HCT116 (cell line): ENCODE results near the gene PRKAG3. TPM values are rescaled to one million over a fixed set of nuclear protein-coding genes. Genes with fewer than 3 reads are reported as not detected.

Source experiments
- ATAC-seq: fragments of 200-7000 bp; cut with Tn5 transposase; 2 replicates; pipeline ENCODE4 v1.9.1; 2020; ENCODE audit warnings: mild to moderate bottlenecking, moderate library complexity
- BruUV-seq: library from RNA; stranded (reverse); fragments of 400-500 nt; replicated peaks from 2 replicates; lab custom pipeline; 2021; lab: Mats Ljungman, UMichigan
- CTCF ChIA-PET: fragments of 300-600 bp; sonication (Branson Sonifier 250); formaldehyde crosslinking; loops from one replicate; lab custom pipeline; 2021; ENCODE audit warnings: antibody characterized with exemption; lab: Charles Lee
- POLR2A ChIA-PET: fragments of 300-600, 350-600 bp; sonication (Branson Sonifier 250); formaldehyde crosslinking; loops from one replicate; lab custom pipeline; 2021; ENCODE audit warnings: antibody characterized with exemption; lab: Charles Lee
- RAD21 ChIA-PET, 2 experiments: fragments of 300-600 bp; sonication (Branson Sonifier 250); formaldehyde crosslinking; loops; one replicate each; lab custom pipeline; 2023; ENCODE audit warnings: low total read pairs in 2 of 2; ENCODE audit not compliant: uncharacterized antibody in 2 of 2, unreplicated experiment in 2 of 2, low non-redundant PET in 1 of 2; lab: Charles Lee
- DNase-seq: peaks from one replicate; pipeline ENCODE4 v3.0.0-alpha.2; 2010; ENCODE audit warnings: low read depth, low spot score
- H2AFZ ChIP-seq: fragments of 200-600 bp; shearing (Covaris generic), sonication (generic); 2 replicates; pipeline ENCODE4 v1.6.1; 2017; ENCODE audit warnings: low read depth, mixed run types, mixed read lengths, antibody characterized with exemption, low read length; ENCODE audit not compliant: poor library complexity, severe bottlenecking
- H3K27ac ChIP-seq: 2 replicates; pipeline ENCODE4 v1.5.1; 2012; ENCODE audit warnings: low read depth, low read length
- H3K27me3 ChIP-seq: fragments of 200-600 bp; sonication (generic); 2 replicates; pipeline ENCODE4 v1.6.1; 2016; ENCODE audit warnings: mixed run types, low read length, mixed read lengths; ENCODE audit not compliant: insufficient read depth
- H3K36me3 ChIP-seq, 2 experiments: fragments of 200-500 bp in 1 of 2; fragments of 200-600 bp in 1 of 2; sonication (Bioruptor generic) in 1 of 2; sonication (generic) in 1 of 2; 2 replicates each; pipeline versions ENCODE4 v1.5.1 to v1.6.1; 2014 to 2016; ENCODE audit warnings: low read length in 2 of 2, inconsistent platforms in 1 of 2, mixed read lengths in 1 of 2, mixed run types in 1 of 2; ENCODE audit not compliant: insufficient read depth in 2 of 2, control insufficient read depth in 1 of 2
- H3K4me1 ChIP-seq, 2 experiments: fragments of 200-600 bp in 1 of 2; sonication (generic) in 1 of 2; 2 replicates each; pipeline versions ENCODE4 v1.5.1 to v1.6.1; 2012 to 2017; ENCODE audit warnings: low read length in 2 of 2, inconsistent platforms in 1 of 2, mild to moderate bottlenecking in 1 of 2, mixed read lengths in 1 of 2, mixed run types in 1 of 2, moderate library complexity in 1 of 2; ENCODE audit not compliant: insufficient read depth in 2 of 2, control insufficient read depth in 1 of 2
- H3K4me2 ChIP-seq: fragments of 200-600 bp; sonication (generic); 2 replicates; pipeline ENCODE4 v1.6.1; 2017; ENCODE audit warnings: mixed run types, low read length, mixed read lengths
- H3K4me3 ChIP-seq, 2 experiments: fragments of 200-600 bp in 1 of 2; sonication (generic) in 1 of 2; replicated peaks in 1 of 2; 2 replicates each; pipeline ENCODE4 v1.5.1; 2011 to 2016; ENCODE audit warnings: low read length in 2 of 2, control low read depth in 1 of 2, low read depth in 1 of 2, mild to moderate bottlenecking in 1 of 2, mixed read lengths in 1 of 2, mixed run types in 1 of 2
- H3K79me2 ChIP-seq: fragments of 200-600 bp; sonication (generic); 2 replicates; pipeline ENCODE4 v1.6.1; 2017; ENCODE audit warnings: mild to moderate bottlenecking, mixed run types, low read length, moderate library complexity, mixed read lengths; ENCODE audit not compliant: insufficient read depth
- H3K9ac ChIP-seq: fragments of 200-600 bp; sonication (generic); 2 replicates; pipeline ENCODE4 v1.6.1; 2016; ENCODE audit warnings: low read length, mixed read lengths
- H3K9me2 ChIP-seq: fragments of 200-600 bp; sonication (generic), shearing (Covaris generic); 2 replicates; pipeline ENCODE4 v1.6.1; 2017; ENCODE audit warnings: mixed run types, mild to moderate bottlenecking, moderate library complexity; ENCODE audit not compliant: insufficient read depth
- H3K9me3 ChIP-seq, 2 experiments: fragments of 200-500 bp in 1 of 2; fragments of 200-600 bp in 1 of 2; sonication (Bioruptor generic) in 1 of 2; sonication (generic) in 1 of 2; 2 replicates each; pipeline ENCODE4 v1.6.1; 2014 to 2017; ENCODE audit warnings: low read length in 2 of 2, mixed read lengths in 2 of 2, inconsistent platforms in 1 of 2, low read depth in 1 of 2, mild to moderate bottlenecking in 1 of 2, mixed run types in 1 of 2, moderate library complexity in 1 of 2; ENCODE audit not compliant: control insufficient read depth in 1 of 2, insufficient read depth in 1 of 2
- H4K20me1 ChIP-seq: fragments of 200-600 bp; sonication (generic), shearing (Covaris generic); 2 replicates; pipeline ENCODE4 v1.6.1; 2017; ENCODE audit warnings: mixed run types, mild to moderate bottlenecking, moderate library complexity; ENCODE audit not compliant: insufficient read depth
- CBX3 ChIP-seq: IDR thresholded peaks from 2 replicates; pipeline ENCODE4 v1.6.1; 2012; ENCODE audit warnings: low read depth
- CEBPB ChIP-seq: IDR thresholded peaks from 2 replicates; pipeline ENCODE4 v1.6.1; 2012; ENCODE audit warnings: low read depth
- CTCF ChIP-seq, 3 experiments: fragments of 200-600 bp in 1 of 3; sonication (generic) in 1 of 3; IDR thresholded peaks in 2 of 3; conservative IDR thresholded peaks in 1 of 3; 2 replicates each; pipeline ENCODE4 v1.5.1; 2012 to 2017; ENCODE audit warnings: low read depth in 2 of 3, low read length in 2 of 3, antibody characterized with exemption in 1 of 3, borderline replicate concordance in 1 of 3, control low read depth in 1 of 3, mild to moderate bottlenecking in 1 of 3, mixed read lengths in 1 of 3, mixed run types in 1 of 3, moderate library complexity in 1 of 3; ENCODE audit not compliant: insufficient read depth in 1 of 3
- EGR1 ChIP-seq: IDR thresholded peaks from 2 replicates; pipeline ENCODE4 v1.6.1; 2012; ENCODE audit warnings: low read depth
- EZH2phosphoT487 ChIP-seq: fragments of 200-600 bp; IDR thresholded peaks from 2 replicates; pipeline ENCODE4 v1.6.1; 2018; ENCODE audit warnings: antibody characterized with exemption, borderline replicate concordance
- FOSL1 ChIP-seq: IDR thresholded peaks from 2 replicates; pipeline ENCODE4 v1.6.1; 2012; ENCODE audit warnings: low read depth
- JUND ChIP-seq: IDR thresholded peaks from 2 replicates; pipeline ENCODE4 v1.6.1; 2012
- MAX ChIP-seq: IDR thresholded peaks from 2 replicates; pipeline ENCODE4 v1.6.1; 2012
- POLR2A ChIP-seq: IDR thresholded peaks from 2 replicates; pipeline ENCODE4 v1.7.0; 2011; ENCODE audit warnings: borderline replicate concordance; ENCODE audit not compliant: insufficient read depth, insufficient read length; ENCODE audit errors: extremely low read depth
- POLR2AphosphoS5 ChIP-seq: IDR thresholded peaks from 2 replicates; pipeline ENCODE4 v1.6.1; 2011; ENCODE audit warnings: mild to moderate bottlenecking, low read depth, low read length, moderate library complexity
- REST ChIP-seq: IDR thresholded peaks from 2 replicates; pipeline ENCODE4 v1.6.1; 2012; ENCODE audit warnings: low read depth
- TCF7L2 ChIP-seq: IDR thresholded peaks from 2 replicates; pipeline ENCODE4 v1.7.0; 2011; ENCODE audit warnings: borderline replicate concordance, inconsistent platforms; ENCODE audit not compliant: insufficient read depth, insufficient read length; ENCODE audit errors: extremely low read depth
- ZBTB33 ChIP-seq: IDR thresholded peaks from 2 replicates; pipeline ENCODE4 v1.6.1; 2011; ENCODE audit warnings: mild to moderate bottlenecking, low read length, moderate library complexity; ENCODE audit not compliant: insufficient replicate concordance; ENCODE audit errors: extremely low read depth
- intact Hi-C: fragments of 100-400 bp; cut with micrococcal nuclease; formaldehyde crosslinking; loops from 2 replicates; pipeline ENCODE4 v1.10.0; 2022
- total RNA-seq: library from RNA; stranded (reverse); gene quantifications from one replicate; pipeline ENCODE4 v1.2.1, GENCODE V29; 2021; ENCODE audit not compliant: unreplicated experiment

PRKAG3 gene
- total RNA-seq, 1 experiment from 2014 or later: not detected

- ATAC-seq (no peak), DNase-seq (no peak)
- Histone ChIP-seq H3K9ac (no peak overlapping the region), H3K4me1 (no peaks in the 10 kb centered on the region), H3K9me3 (no peaks in the 10 kb centered on the region), H3K4me2 (no peak overlapping the region), H3K79me2 (no peaks in the 10 kb centered on the region), H4K20me1 (no peaks in the 10 kb centered on the region), H3K4me3 (no peak overlapping the region), H2AFZ (no peak overlapping the region), H3K9me2 (no peaks in the 10 kb centered on the region), H3K27ac (no peak overlapping the region), H3K36me3 (no peaks in the 10 kb centered on the region), H3K27me3 (no peaks in the 10 kb centered on the region)
- no peak for TF ChIP-seq POLR2AphosphoS5
- no peak for TF ChIP-seq FOSL1
- TF ChIP-seq JUND: no peak
- TF ChIP-seq POLR2A: no peak
- TF ChIP-seq CEBPB: no peak
- CTCF ChIA-PET: no interaction called here
- intact Hi-C loops: no loop called here
- POLR2A ChIA-PET: no interaction called here
- BruUV-seq: no TSS peak
- RAD21 ChIA-PET: interaction anchor here in 1 of 2 experiments (0.6 kb wide), 1 partner anchor 22 kb away, joined by 3 read pairs; no protein-coding TSS in a partner anchor
Measured at GRCh38 chr2:218796691-218797090, 34.9 kb downstream of the PRKAG3 start.

- POLR2A ChIA-PET: no interaction called here
- no peaks in the 10 kb centered on the region for H3K9me2 ChIP-seq
- RAD21 ChIA-PET: no interaction called here
- H3K36me3 ChIP-seq: no peaks in the 10 kb centered on the region
- no peaks in the 10 kb centered on the region for H3K4me1 ChIP-seq
- no TSS peak for BruUV-seq
- H3K79me2 ChIP-seq: no peaks in the 10 kb centered on the region
- CTCF ChIA-PET: no interaction called here
- no peaks in the 10 kb centered on the region for H3K27me3 ChIP-seq
- H3K9me3 ChIP-seq: no peaks in the 10 kb centered on the region
- no peak overlapping the region for H3K4me2 ChIP-seq
- H3K9ac ChIP-seq: no peak overlapping the region
- DNase-seq: no peak
- no peak overlapping the region for H3K4me3 ChIP-seq
- no peak overlapping the region for H2AFZ ChIP-seq
- no peak overlapping the region for H3K27ac ChIP-seq
- ATAC-seq: no peak
- no peaks in the 10 kb centered on the region for H4K20me1 ChIP-seq
- intact Hi-C loops: no loop called here
- TF ChIP-seq EGR1: no peak
- TF ChIP-seq MAX: no peak
- no peak for TF ChIP-seq JUND
- no peak for TF ChIP-seq EZH2phosphoT487
- TF ChIP-seq ZBTB33: no peak
- no peak for TF ChIP-seq CTCF (IDR thresholded peaks at IDR 0.05 in 2 of 3, conservative IDR thresholded peaks at IDR 0.05 in 1 of 3; ENCODE audit: borderline replicate concordance in 1 of 3, insufficient read depth in 1 of 3, low read depth in 2 of 3, low read length in 2 of 3)
- TF ChIP-seq TCF7L2: no peak
- no peak for TF ChIP-seq CBX3
- TF ChIP-seq REST: no peak
Measured at GRCh38 chr2:218792433-218792832, 39.2 kb downstream of the PRKAG3 start.
